H54 (cell line): ENCODE results near the gene PHKG1.
"Not testable (repeated sequence)": the region's sequence is repeated elsewhere in the genome, so short reads cannot be mapped to it uniquely, and the experiment has no call there.

ENCODE experiments used
- DNase-seq: peaks from one replicate; pipeline ENCODE4 v3.0.0; 2011; ENCODE audit warnings: low spot score, mixed read lengths; ENCODE audit not compliant: insufficient read length
- FAIRE-seq: peaks from 3 replicates; lab custom pipeline; 2011; peaks lifted over from hg19 to GRCh38; lab: Jason Lieb, UNC
- POLR2A ChIP-seq: IDR thresholded peaks from 2 replicates; pipeline ENCODE4 v1.6.1; 2011; ENCODE audit warnings: low read depth, mild to moderate bottlenecking, low read length

The PHKG1 gene

DNA sequence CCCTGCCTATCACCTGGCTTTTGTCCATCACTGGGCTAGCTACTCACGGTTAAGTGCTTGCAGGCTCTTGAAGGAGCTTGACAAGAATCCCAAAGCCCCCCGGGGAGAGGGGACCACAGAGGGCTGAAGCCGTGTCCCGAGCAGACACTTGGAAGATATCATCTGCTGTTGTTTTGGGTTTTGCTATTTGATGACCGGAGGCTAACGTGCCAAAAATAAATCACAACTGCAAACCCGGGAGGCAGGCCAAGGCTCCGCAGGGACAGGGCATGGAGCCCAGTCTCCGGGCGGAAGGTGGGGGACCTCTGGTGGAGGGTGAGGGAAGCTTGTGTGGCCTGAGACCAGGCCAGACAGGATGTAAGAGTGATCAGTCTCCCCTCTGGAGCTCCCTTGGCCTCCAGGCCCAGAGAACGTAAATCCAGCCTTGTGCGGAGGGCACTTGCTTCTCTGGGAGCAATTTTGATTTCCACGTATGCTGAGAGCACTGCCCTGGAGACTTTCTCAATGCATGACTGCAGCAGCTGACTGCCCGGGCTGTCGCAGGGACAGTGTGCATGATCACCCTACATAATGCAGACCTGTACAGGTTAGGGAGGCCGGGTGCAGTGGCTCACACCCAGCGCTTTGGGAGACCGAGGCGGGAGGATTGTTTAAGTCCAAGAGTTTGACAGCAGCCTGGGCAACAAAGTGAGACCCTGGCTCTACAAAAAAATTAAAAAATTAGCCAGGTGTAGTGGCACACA, at the start of gene PHKG1:
TSS of gene PHKG1 (minus strand) at position 164 of the 743 bp plus-strand sequence. CDS start 4,011 bp downstream, outside the sequence.
- TF ChIP-seq POLR2A, result no peak
- FAIRE-seq (peak; percentile 48), DNase-seq (peak; percentile 95)

DNA sequence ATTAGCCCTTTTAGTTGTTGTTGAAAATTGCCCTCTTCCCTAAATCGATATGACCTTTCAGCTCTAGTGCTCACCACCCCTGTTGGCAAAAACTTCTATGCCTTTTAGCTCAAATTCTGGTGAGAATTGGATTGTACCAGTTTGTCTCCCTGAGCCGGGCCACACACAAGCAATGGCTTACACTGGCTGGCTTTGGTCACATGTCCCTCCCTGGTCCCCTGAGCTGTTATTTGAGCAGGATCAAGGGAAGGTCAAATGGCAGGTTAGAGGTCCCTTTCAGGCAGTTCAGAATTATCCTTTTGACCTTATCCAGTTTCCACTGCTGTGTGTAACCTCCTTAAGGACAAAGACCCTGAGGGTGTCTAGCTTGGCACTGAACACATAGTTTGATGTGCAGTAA, 38.3 kb upstream of the PHKG1 start:
- not testable (repeated sequence) for FAIRE-seq

DNA sequence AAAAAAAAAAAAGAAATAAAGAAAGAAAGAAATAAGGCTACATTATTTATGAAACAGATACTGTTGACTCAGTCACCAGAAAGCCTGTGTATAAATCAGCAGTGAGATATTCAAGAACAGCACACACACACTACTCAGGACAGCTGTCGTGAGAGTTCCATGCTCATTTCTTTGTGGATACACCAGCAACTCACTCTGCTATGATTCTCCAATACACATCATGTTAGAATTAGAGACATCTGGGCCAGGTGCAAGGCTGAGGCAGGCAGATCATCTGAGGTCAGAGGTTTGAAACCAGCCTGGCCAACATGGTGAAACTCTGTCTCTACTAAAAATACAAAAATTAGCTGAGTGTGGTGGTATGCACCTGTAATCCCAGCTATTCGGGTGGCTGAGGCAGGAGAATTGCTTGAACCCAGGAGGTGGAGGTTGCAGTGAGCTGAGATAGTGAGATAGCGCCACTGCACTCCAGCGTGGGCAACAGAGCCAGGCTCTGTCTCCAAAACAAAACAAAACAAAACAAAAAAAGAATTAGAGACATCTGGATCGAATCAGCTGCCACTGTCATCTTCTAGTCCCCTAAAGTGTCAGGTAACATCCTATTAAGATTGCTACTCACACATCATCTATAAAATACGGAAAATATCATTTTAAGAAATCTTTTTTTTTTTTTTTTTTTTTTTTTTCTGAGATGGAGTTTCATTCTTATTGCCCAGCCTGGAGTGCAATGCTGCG, 34.7 kb upstream of the PHKG1 start:
- DNase-seq, result no peak
- no peak for FAIRE-seq
- TF ChIP-seq POLR2A, result no peak

More for the DNA sequence above, 38.3 kb upstream of the PHKG1 start:
- DNase-seq, result not testable (repeated sequence)

DNA sequence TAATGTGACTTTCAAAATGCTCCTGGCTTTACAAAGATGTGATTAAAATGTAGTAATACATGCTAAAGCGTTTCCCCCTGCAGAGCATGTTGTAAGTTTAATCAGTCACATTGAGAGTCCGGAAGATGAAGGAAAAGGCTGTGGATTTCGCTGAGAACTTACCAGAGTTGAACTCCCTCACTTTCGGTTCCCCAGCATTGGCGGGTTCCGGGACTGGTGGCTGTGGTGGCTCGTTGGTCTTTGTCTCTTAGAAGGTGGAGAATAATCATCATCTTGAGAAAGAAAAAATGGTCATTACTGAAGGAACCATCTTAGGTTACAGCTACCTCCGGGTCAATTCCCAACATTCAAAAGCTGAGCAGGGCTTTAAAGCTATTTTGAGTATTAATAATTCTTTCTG, 33.1 kb upstream of the PHKG1 start:
- DNase-seq (no peak), FAIRE-seq (no peak)
- no peak for TF ChIP-seq POLR2A

DNA sequence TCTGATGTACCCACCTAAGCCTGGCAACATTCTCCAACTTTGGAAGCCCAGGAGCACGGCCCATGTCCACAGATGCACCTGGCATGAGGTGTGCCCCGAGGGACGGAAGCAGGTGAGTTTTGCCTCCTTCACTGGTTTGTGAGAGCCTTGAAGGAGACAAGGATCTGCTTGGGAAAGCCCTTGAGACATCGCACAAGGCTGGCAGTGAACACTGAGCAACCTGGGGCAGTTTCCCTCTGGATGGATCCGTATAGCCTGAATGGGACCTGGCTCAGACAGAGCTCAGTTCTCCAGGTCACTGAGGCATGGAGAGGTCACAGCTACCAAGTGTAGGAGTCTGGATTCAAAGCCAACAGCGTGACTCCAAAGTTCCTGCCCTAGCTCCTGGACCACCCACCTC, 32.2 kb upstream of the PHKG1 start:
- no peak for FAIRE-seq
- no peak for TF ChIP-seq POLR2A

DNA sequence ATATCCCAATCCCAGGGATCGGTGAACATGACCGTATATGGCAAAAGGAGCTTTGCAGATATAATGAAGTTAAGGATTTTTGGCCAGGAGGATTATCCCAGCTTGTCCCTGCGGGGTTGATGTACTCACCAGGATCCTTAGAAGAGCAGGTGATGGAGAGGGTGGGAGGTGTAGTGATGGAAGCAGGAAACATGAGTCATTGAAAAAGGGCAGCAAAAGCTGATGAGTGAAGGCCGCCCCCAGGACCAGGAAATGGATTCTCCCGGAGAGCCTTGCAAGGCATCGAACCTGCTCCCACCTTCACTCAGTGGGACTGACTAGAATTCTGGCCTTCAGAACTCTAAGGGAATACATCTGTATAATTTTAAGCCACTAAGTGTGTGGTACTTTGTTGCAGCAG, 28.7 kb upstream of the PHKG1 start:
- FAIRE-seq (no peak), DNase-seq (no peak)
- no peak for TF ChIP-seq POLR2A

More for the DNA sequence above, 32.2 kb upstream of the PHKG1 start:
- DNase-seq, result no peak

DNA sequence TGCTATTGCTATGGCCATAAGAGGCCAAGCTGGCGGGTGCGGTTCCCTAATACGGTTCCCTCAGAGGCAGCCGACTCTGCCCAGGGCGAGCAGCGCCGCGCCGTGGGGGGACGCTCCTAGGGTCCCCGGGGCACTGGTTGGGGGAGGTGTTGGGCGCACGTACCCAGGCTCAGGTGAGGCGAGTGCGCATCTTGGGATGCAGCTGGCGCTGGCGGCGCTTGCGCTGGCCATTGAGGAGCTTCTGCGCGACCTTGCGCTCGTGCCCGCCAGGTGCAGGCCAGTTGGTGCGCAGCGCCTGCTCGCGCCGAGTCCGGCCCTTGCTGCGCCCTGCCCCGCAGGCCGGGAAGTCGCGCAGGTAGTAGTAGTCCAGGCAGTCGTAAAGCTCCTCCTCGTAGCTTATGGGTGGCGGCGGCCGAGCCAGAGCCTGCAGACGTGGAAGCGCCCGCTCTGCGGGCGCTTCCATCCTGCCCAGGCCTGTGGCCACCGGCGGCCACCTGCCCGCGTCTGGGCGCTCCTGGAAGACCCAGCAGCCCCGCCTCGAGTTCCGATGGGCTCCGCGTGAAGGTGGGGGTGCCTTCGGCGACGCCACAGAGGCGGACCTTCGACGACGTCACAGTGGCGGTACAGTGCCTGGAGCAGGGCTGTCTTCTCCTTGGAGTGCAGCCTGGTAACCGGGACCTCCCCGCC, 23.2 kb upstream of the PHKG1 start, which contains the start of gene NUPR2:
TSS of gene NUPR2 (minus strand) at position 566 of the 687 bp plus-strand sequence. CDS start at position 463, 103 bp downstream.
- TF ChIP-seq POLR2A, result no peak
- no peak for DNase-seq
- no peak for FAIRE-seq

DNA sequence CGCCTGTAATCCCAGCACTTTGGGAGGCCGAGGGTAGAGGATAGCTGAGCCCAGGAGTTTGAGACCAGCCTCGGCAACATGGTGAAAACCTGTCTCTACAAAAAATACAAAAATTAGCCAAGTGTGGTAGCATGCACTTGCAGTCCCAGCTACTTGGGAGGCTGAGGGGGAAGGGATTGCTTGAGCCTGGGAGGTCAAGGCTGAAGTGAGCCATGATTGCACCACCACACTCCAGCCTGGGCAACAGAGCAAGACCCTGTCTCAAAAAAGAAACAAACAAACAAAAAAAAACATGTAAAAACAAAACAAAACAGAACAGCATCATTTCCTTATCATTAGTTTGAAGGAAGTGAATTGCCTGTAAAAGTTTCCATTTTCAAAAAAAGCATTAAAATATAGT, 19.5 kb upstream of the PHKG1 start:
- DNase-seq, FAIRE-seq: not testable (repeated sequence)

DNA sequence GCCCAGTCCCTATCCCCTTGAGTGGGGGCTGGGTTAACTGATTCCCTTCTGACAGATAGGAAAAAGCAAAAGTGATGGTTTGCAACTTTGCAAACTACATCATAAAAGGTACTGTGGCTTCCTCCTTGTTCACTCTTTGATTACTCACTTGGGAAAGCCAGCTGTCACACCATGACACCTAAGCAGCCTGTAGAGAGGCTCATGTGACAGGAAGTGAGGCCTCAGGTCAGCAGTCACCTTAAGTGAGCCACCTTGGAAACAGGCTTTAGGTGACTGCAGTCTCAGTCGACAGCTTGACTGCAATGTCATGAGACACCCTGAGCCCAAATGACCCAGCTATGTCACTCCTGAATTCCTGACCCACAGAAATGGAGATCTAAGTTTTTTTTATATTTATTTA, 17.9 kb upstream of the PHKG1 start:
- no peak for TF ChIP-seq POLR2A
- DNase-seq (no peak), FAIRE-seq (no peak)

DNA sequence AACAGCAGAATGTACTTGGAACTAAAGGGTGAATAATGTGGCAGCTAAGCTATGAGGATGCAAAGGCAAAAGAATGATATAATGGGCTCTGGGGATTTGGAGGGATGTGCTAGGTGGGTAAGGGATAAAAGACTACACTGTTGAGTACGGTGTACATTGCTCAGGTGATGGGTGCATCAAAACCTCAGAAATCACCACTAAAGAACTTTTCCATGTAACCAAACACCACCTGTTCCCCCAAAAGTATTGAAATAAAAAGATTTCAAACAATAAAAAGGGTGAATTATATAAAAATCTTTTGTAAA, 15.2 kb upstream of the PHKG1 start:
- FAIRE-seq (no peak), DNase-seq (no peak)
- no peak for TF ChIP-seq POLR2A

DNA sequence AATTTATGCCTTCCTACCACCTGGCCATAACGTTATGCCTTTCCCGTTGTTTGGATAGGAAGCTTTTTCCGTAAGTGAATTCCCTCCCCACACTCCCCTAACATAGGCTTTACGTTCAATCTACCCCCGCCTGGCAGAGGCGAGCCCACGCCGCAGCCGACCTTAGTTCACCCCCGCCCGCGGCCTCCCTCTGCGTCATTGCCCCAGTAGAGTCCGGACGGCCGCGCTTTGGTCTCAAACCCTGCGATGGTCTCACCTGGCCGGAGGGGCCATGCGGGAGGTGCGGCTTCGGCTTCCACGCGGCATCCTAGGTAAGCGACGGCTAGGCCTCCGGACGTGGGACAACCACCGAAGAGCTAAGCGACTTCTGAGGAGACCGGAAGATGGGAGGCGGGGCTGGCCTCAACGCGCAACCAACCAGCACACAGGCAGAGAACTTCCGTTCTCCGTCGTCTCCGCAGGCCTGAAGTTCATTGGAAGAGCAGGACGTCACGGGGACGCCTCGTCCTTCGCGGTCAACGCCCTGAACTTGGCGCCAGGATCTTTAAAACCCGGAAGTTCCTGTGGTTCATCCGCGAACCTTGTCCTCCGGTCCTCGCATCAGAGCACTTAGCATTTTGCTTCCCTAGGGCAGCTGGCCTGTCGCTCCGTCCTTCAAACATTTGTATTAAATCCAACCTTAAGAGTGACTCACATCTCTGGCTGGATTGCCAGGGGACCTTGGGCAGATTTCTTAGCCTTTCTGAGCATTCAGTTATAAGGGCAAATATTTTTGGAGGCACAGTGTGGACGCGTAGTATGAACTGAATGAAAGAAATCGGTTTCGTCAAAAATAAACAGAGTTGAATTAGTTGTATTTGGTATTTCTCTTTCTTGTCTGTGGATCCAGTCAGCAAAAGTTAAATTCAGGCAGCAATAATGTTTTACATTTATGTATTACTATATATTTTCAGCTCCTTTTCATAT, 13.6 kb upstream of the PHKG1 start, which contains the start of gene CHCHD2:
TSS of gene CHCHD2 (minus strand) at position 369 of the 966 bp plus-strand sequence. CDS start at position 306, 63 bp downstream.
- peak; percentile 81 for TF ChIP-seq POLR2A

DNA sequence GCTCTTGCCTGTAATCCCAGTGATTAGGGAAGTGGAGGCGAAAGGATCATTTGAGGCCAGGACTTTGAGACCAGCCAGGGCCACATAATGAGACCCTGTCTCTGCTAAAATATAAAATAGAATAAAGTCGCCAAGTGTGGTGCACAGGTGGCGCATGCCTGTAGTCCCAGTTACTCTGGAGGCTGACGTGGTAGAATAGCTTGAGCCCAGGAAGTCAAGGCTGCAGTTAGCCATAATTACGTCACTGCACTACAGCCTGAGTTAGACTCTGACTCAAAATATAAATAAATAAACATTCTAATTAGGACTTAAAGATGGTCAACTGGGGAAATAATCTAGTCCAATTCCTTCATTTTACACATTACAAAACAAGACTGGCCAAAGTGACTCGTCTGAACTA, 12.8 kb upstream of the PHKG1 start:
- FAIRE-seq (peak; percentile 41), DNase-seq (no peak)
- TF ChIP-seq POLR2A, result no peak

More for the DNA sequence above, 13.6 kb upstream of the PHKG1 start, which contains the start of gene CHCHD2:
- DNase-seq, result peak; percentile 100
- peak; percentile 98 for FAIRE-seq

DNA sequence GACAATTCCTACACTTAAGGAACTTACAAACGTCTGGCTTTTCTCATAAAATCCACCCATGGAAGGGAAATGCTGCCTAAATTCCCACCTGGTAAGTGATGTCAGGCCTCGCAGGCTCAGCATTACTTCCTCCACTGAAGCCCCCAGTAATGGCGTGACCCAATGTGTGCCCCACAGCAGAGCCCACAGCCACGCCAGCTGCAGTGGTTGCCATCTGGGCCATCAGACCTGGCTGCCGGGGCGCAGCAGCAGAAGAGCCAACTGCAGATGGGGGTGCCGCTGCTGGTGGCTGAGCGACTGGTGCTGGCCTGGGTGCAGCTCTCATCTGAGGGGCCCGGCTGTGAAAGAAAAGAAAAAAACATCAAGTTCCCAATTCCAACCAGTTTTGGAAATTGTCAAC, 11.4 kb upstream of the PHKG1 start:
- FAIRE-seq, DNase-seq: not testable (repeated sequence)
